BJ (cell line): ENCODE measurements around the gene CSTA. TPM values are rescaled to one million over a fixed set of nuclear protein-coding genes. Genes with fewer than 3 reads are reported as not detected.

Experiments
- CTCF ChIA-PET: fragments of 350-600 bp; formaldehyde crosslinking; extraction: SDS; loops from one replicate; lab custom pipeline; 2021; ENCODE audit warnings: antibody characterized with exemption, inconsistent platforms; lab: Yijun Ruan, JAX
- POLR2A ChIA-PET: fragments of 300-600 bp; sonication (Branson Sonifier 250); formaldehyde crosslinking; extraction: SDS; loops from one replicate; lab custom pipeline; 2021; ENCODE audit warnings: antibody characterized with exemption; lab: Charles Lee
- DNase-seq: peaks from one replicate; pipeline ENCODE4 v3.0.0-alpha.2; 2011; ENCODE audit warnings: low read depth
- H3K27me3 ChIP-seq: 2 replicates; pipeline ENCODE4 v1.6.0; 2011; ENCODE audit warnings: low read length; ENCODE audit not compliant: control insufficient read depth, insufficient read depth
- H3K36me3 ChIP-seq: 2 replicates; pipeline ENCODE4 v1.5.1; 2011; ENCODE audit warnings: low read length; ENCODE audit not compliant: control insufficient read depth, insufficient read depth
- H3K4me3 ChIP-seq: 2 replicates; pipeline ENCODE4 v1.5.1; 2011; ENCODE audit warnings: low read depth, mild to moderate bottlenecking, control low read depth, low read length
- polyA plus RNA-seq: library from polyadenylated mRNA; depleted of rRNA; stranded (reverse); fragments of >200 nt; gene quantifications from 2 replicates; pipeline ENCODE4 v1.2.3, GENCODE V29; 2011; rRNA removed
- TF ChIP-seq, protein P1 (sequence below): IDR thresholded peaks from 2 replicates; pipeline ENCODE4 v1.5.1; 2011; ENCODE audit warnings: low read depth, mild to moderate bottlenecking, control low read depth, inconsistent platforms, low read length, moderate library complexity; ENCODE audit not compliant: insufficient read depth

CSTA gene
- polyA plus RNA-seq, 1 experiment, result 0.49 TPM

DNA sequence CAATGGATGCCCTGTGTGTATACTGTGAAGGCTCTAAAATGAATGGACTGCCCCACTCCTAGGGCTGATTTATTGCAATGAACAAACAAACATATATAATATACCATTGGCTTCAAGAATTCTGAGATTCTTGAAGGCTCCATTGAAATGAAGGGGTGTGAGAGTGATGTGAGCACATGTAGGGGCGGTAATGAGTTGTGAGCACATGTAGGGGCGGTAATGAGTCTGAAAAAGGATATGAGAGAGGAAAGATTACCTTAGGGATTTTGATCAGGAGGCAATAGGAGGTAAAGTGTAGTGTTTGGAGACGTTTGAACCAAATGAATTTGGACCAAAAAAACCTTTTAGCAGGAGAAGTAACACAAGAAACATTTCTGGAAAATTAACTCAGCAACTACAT is 62.7 kb downstream of the CSTA start:
- Histone ChIP-seq H3K27me3 (no peaks in the 10 kb centered on the region), H3K36me3 (no peaks in the 10 kb centered on the region), H3K4me3 (no peak overlapping the region)
- TF ChIP-seq, protein P1, sequence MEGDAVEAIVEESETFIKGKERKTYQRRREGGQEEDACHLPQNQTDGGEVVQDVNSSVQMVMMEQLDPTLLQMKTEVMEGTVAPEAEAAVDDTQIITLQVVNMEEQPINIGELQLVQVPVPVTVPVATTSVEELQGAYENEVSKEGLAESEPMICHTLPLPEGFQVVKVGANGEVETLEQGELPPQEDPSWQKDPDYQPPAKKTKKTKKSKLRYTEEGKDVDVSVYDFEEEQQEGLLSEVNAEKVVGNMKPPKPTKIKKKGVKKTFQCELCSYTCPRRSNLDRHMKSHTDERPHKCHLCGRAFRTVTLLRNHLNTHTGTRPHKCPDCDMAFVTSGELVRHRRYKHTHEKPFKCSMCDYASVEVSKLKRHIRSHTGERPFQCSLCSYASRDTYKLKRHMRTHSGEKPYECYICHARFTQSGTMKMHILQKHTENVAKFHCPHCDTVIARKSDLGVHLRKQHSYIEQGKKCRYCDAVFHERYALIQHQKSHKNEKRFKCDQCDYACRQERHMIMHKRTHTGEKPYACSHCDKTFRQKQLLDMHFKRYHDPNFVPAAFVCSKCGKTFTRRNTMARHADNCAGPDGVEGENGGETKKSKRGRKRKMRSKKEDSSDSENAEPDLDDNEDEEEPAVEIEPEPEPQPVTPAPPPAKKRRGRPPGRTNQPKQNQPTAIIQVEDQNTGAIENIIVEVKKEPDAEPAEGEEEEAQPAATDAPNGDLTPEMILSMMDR, result no peak
- ChIA-PET CTCF (no interaction called here), POLR2A (no interaction called here)
- DNase-seq, result no peak

DNA sequence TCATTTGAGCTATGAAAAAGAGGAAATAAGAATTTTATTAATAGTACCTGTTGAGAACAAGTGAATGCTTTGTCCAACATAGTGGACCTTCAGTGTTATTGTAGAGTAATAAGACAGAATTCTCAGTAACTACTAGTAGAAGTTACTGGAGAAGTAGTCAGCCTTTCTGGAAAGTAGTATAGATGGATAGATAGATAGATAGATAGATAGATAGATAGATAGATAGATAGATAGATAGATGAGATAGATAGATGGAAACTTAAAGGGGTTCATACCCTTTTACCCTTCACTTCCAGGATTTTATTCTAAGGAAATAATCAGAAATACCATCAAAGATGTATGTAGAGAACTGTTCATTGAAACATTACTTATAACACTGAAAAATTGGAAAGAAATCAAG is 64.1 kb downstream of the CSTA start:
- H3K4me3 ChIP-seq, result no peak overlapping the region
- DNase-seq, result no peak
- H3K27me3 ChIP-seq, result no peaks in the 10 kb centered on the region
- POLR2A ChIA-PET, result no interaction called here
- H3K36me3 ChIP-seq, result no peaks in the 10 kb centered on the region
- TF ChIP-seq, protein P1, result no peak
- CTCF ChIA-PET, result interaction anchor here (0.6 to 2.4 kb wide), 2 partner anchors 291 to 634 kb away, joined by 3 to 12 read pairs; partner anchors contain the start of gene PARP14

DNA sequence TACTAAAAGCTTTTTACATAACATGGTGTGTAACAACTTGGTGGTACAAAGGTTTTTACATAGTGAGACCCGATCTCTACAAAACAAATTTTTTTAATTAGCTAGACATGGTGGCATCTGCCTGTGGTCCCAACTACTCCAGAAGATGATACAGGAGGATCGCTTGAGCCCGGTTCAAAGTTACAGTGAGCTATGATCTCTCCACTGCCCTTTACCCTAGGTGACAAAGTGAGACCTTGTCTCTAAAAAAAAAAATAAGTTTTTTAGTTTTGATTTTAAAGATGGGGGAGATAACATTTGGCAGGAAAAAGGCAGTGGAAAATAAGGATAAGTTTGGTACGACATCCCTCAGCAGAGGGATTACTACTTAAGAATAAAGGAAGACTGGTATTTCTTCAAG is 64.8 kb downstream of the CSTA start:
- H3K27me3 ChIP-seq, result no peaks in the 10 kb centered on the region
- ChIA-PET POLR2A (no interaction called here), CTCF (interaction anchor here (0.6 to 2.4 kb wide), 2 partner anchors 290 to 633 kb away, joined by 3 to 12 read pairs; partner anchors contain the start of gene PARP14)
- no peak for DNase-seq
- no peaks in the 10 kb centered on the region for H3K36me3 ChIP-seq
- TF ChIP-seq, protein P1, result no peak
- H3K4me3 ChIP-seq, result no peak overlapping the region

DNA sequence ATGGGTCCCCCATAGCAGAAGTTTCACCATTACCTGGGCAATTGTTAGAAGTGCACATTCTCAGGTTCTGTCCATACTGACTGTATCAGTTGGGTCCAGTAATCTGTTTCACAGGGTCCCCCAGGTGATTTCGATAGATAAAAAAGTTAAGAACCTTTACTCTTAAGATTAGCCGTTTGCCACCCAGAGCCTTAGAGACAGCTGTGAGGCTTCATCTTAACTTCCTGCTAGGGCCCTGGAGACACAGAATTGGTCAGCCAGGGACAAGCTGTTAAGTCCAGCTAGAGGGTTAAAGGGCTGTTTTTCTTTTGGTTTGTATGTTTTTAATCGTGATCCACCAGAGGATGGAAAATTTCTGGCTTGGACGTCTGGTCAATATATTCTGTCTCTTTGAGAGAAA is 65.6 kb downstream of the CSTA start:
- POLR2A ChIA-PET, result no interaction called here

More for the DNA sequence above, 65.6 kb downstream of the CSTA start:
- no peaks in the 10 kb centered on the region for H3K36me3 ChIP-seq
- TF ChIP-seq, protein P1, result no peak
- CTCF ChIA-PET, result interaction anchor here (1.4 to 2.4 kb wide), 2 partner anchors 68 to 289 kb away, joined by 6 to 12 read pairs; partner anchors contain the start of gene PARP14
- H3K27me3 ChIP-seq, result no peaks in the 10 kb centered on the region
- H3K4me3 ChIP-seq, result no peak overlapping the region
- no peak for DNase-seq

Other genes starting within 250 kb of the CSTA start
- gene CASR, start 141.6 kb upstream of the CSTA start, polyA plus RNA-seq, result not detected in 2 replicates
- 3.7 and 11.9 TPM in 2 replicates for gene MIX23, start 58.0 kb downstream of the CSTA start, polyA plus RNA-seq
- gene FAM162A, start 58.9 kb downstream of the CSTA start, polyA plus RNA-seq, result 23.9 and 50.8 TPM in 2 replicates
- 2.8 and 5.0 TPM in 2 replicates for gene WDR5B, start 90.8 kb downstream of the CSTA start, polyA plus RNA-seq
- gene KPNA1, start 189.7 kb downstream of the CSTA start, polyA plus RNA-seq, result 27.8 and 41.7 TPM in 2 replicates
- 18.2 and 26.9 TPM in 2 replicates for gene PARP9, start 239.1 kb downstream of the CSTA start, polyA plus RNA-seq
- 3.5 and 6.1 TPM in 2 replicates for gene DTX3L, start 239.1 kb downstream of the CSTA start, polyA plus RNA-seq